Activated naive CD4-positive, alpha-beta T cell treated with anti-CD3 and anti-CD28 coated beads, Interleukin-2, amount 50 U/mL, for 72 hours (primary cell): Measurements from ENCODE around the gene IRF3. TPM values are rescaled to one million over a fixed set of nuclear protein-coding genes. Genes with fewer than 3 reads are reported as not detected.

ENCODE experiments used
- ATAC-seq, 2 donors: fragments of 150-1000 bp; cut with Tn5 transposase; 2 replicates each; pipeline ENCODE4 v1.10.0; 2021; ENCODE audit warnings: mild to moderate bottlenecking in 2 of 2, moderate library complexity in 2 of 2
- DNase-seq, 2 donors: peaks; one replicate each; pipeline ENCODE4 v3.0.0; 2021 to 2022; ENCODE audit warnings: low spot score in 2 of 2
- H3K27ac Mint-ChIP-seq, 2 donors: one replicate each; pipeline ENCODE4 v1.8.0; 2022; ENCODE audit warnings: mild to moderate bottlenecking in 2 of 2, mixed read lengths in 2 of 2
- H3K36me3 Mint-ChIP-seq, 2 donors: one replicate each; pipeline ENCODE4 v1.8.0; 2022; ENCODE audit warnings: mixed read lengths in 2 of 2
- H3K9me3 Mint-ChIP-seq, 2 donors: one replicate each; pipeline ENCODE4 v1.8.0; 2022; ENCODE audit warnings: mixed read lengths in 2 of 2
- total RNA-seq, 2 donors: library from RNA; stranded (reverse); gene quantifications; one replicate each; pipeline ENCODE4 v1.2.3, GENCODE V29; 2022

IRF3 gene
- total RNA-seq, 2 donors from 2014 or later = 135 to 202 TPM

DNA sequence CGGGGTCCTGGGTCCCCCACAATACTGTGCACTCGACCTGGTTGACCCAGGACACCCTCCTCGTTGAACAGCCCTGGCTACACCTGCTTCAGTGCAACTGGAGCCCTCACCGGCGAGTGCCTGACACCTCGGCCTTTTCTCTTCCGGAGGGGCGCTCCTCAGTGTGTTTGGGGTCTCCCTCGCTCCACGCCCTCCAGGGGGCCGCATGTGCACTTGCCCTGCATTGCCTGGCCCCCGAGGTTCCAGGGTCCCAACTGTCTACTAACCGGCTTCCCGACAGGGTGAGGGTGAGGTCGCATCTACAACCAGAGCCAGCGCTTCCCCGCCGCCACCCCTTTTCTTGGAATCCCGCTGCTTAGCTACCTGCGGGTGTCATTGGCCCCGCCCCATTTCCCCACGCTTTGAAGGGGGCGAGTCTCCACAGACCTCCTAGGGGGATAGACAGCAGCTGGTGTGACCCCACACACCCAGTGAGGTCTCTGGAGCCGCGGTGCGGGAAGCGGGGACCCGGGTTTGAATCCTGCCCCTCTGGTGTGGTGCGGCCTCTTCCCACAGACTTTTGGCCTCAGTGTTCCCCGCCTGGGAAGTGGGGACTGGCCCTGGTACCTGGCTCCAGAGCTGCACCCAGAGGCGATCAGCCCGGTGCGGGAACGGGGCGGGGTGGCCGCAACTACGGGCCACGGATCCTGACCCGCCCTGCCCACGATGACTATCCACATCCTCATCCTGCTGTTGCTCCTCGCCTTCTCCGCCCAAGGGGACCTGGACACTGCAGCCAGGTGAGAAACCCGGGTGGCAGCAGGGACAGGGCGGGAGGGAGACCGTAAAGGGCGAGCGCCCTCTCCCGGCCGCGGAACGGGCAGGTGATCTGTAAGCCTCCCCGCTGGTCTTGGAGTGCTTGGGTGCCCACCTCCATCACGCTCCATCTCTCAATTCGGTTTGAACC is 23.7 kb upstream of the IRF3 start, which contains the start of gene ADM5:
Gene ADM5, plus strand, starts transcription at position 462 of the 946 bp plus-strand sequence. Its CDS starts 244 bp downstream, at position 706.
- peak within 1 kb of the TSS; percentile 36 to 95 for H3K27ac Mint-ChIP-seq
- peaks cover 9% of the 10 kb centered on the region in 2 donors for H3K36me3 Mint-ChIP-seq
- no peaks in the 10 kb centered on the region for H3K9me3 Mint-ChIP-seq
- ATAC-seq (peak; percentile 41 to 51), DNase-seq (peak in 1 of 2 donors; percentile 59)

DNA sequence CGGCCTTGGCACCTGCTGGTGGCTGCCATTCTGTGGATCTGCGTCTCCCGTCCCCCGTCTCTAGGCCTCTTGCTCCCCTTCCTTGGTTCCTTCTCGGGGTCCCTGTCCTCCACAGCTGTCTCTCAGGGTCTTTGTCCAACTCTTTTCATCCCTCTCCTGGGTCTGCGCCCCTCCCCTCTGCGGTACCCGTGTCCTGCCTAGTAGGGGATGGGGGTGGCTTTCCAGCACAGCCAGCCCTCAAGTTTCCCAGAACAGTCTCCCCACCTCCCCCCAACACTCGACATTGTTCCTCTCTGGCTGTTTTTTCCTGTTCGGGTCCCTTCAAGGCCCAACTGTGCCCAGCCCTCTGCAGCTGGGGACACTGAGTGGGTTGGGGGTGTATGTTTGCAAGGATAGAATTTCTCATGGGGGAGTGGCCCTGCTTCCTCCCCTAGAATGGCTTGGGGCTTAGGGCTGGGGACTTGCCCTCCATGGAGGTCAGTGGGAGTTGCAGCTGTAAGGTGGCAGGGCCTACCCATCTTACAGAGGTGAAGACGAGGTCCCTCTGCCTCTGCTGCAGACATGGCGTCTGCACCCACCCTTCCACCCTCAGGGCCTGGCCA is 23.0 kb upstream of the IRF3 start:
- Mint-ChIP-seq H3K27ac (peak overlapping the region; percentile 15 to 95), H3K9me3 (no peaks in the 10 kb centered on the region), H3K36me3 (peaks cover 9 to 15% of the 10 kb centered on the region in 2 donors)
- no peak for ATAC-seq
- DNase-seq = no peak

DNA sequence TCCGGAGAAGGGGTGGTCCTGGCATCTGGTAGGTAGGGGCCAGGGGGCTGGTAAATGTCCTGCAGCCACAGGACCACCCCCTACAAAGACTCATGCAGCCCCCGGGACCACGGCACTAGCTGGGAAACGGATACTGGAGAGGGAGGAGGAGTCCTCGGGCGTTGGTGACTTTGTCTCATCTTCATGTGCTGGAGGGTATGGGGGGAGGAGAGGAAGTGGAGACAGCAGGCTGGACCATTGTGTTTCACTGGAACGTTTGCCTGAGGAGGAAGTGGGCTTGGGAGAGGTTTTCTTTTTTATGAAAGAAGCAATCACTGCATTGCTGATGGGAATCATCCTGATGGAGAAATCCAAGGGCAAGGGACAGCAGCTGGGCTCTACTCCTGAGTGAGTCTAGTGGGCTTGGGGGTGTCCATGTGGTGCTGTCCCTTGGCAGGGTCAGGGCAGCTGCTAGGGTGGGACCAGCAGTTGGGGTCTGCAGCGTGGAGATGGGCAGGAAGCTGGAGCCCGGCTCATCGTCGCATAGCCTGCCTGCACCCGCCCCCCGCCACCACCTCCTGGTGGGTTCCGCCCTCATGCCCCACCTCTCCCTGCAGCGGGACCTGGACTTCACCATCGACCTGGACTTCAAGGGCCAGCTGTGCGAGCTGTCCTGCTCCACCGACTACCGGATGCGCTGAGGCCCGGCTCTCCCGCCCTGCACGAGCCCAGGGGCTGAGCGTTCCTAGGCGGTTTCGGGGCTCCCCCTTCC is 22.1 kb upstream of the IRF3 start:
- no peak for ATAC-seq
- no peaks in the 10 kb centered on the region for H3K9me3 Mint-ChIP-seq

DNA sequence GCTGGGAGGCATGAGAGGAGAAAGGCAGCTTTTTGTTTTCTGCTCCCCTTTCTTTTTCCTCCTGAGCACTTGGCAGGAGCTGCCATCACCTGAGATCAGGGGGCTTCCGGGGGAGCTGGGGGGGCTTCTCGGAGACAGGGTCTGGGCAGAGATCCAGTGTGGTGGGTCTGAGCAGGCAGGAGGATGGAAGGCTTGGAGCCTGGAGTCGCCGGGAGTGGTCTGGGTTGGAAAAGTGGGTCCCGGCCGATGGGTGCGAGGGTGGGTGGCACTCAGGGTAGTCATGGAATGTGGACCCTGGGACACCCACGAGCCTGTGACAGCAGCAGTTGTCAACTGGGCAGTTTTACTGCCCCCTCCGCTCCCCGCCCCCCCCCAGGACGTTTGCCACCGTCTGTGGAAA is 21.5 kb upstream of the IRF3 start:
- DNase-seq (no peak), ATAC-seq (no peak)
- H3K9me3 Mint-ChIP-seq = no peaks in the 10 kb centered on the region
- H3K36me3 Mint-ChIP-seq = peaks cover 9 to 15% of the 10 kb centered on the region in 2 donors
- peak overlapping the region in 1 of 2 donors; percentile 65 for H3K27ac Mint-ChIP-seq

More for the DNA sequence above, 22.1 kb upstream of the IRF3 start:
- no peak for DNase-seq
- Mint-ChIP-seq H3K36me3 (peaks cover 9 to 15% of the 10 kb centered on the region in 2 donors), H3K27ac (no peak overlapping the region)

DNA sequence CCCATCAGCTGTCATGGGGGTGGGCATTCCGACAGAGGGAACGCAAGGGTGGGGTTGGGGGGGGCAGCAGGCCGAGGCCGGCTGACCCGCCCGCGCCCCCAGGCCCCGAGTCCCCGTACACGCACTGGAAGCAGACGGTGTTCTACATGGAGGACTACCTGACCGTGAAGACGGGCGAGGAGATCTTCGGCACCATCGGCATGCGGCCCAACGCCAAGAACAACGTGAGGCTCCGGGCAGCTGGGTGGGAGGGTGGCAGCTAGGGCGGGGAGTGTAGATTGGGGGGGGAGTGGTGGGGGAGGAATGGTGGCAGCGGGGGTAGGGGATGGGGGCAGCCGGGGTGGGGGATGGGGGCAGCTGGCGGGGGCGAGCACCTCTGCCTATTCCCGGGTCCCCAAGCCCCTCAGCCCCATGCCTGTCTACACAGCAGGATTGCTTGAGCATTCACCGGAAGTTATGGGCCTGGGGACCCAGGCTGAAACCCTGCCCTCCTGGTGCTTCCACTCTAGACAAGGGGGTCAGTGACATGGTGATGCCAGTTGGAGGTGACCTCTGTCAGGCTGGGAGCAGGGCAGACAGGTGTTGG is 20.9 kb upstream of the IRF3 start:
- no peak for DNase-seq
- peaks cover 9 to 15% of the 10 kb centered on the region in 2 donors for H3K36me3 Mint-ChIP-seq
- no peak for ATAC-seq

DNA sequence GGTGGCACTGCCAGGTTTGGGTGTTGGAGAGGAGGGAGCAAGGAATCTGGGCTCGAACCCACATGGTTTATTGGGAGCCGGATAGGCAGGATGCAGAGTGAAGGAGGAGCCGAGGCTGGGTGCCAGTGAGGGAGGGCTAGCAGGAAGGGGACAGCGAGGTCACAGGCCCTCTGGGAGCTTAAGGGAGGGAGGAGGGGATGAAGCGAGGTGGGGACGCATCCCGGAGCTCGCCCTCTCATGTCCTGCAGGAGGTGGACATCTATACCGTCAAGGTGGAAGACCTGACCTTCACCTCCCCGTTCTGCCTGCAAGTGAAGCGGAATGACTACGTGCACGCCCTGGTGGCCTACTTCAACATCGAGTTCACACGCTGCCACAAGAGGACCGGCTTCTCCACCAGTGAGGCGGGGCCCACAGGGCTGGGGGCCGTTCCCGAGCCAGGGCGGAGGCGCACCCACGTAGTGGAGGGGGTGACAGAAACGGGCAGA is 20.2 kb upstream of the IRF3 start:
- ATAC-seq (no peak), DNase-seq (no peak)
- Mint-ChIP-seq H3K9me3 (no peaks in the 10 kb centered on the region), H3K27ac (peak overlapping the region in 1 of 2 donors; percentile 36), H3K36me3 (peaks cover 9 to 15% of the 10 kb centered on the region in 2 donors)

More for the DNA sequence above, 20.9 kb upstream of the IRF3 start:
- Mint-ChIP-seq H3K27ac (no peak overlapping the region), H3K9me3 (no peaks in the 10 kb centered on the region)

DNA sequence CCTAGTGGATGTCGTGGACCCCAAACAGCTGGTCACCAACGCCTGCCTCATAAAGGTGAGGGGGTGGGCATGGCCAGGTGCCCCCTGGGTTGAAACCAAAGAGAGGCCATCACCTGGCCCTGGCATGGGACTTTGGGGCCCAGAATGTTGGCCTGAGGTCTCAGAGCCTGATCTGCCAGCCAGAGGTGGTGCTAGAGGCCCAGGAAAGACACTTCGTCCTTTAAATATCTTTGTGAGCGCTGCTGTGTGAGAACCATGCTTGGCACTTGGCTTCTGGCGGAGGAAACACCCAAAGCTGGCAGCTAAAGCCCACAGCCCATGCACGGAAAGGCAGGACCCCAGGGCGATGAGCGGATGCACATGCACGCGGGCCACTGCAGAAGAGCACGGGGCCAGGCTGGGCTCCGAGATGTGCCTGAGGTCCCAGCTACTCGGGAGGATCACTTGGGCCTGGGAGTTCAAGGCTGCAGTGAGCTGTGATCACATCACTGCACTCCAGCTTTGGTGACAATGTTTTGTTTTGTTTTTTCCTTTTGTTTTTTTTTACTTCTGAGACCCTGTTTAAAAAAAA is 19.4 kb upstream of the IRF3 start:
- Mint-ChIP-seq H3K36me3 (peaks cover 9 to 15% of the 10 kb centered on the region in 2 donors), H3K27ac (no peak overlapping the region), H3K9me3 (no peaks in the 10 kb centered on the region)
- ATAC-seq (no peak), DNase-seq (no peak)

DNA sequence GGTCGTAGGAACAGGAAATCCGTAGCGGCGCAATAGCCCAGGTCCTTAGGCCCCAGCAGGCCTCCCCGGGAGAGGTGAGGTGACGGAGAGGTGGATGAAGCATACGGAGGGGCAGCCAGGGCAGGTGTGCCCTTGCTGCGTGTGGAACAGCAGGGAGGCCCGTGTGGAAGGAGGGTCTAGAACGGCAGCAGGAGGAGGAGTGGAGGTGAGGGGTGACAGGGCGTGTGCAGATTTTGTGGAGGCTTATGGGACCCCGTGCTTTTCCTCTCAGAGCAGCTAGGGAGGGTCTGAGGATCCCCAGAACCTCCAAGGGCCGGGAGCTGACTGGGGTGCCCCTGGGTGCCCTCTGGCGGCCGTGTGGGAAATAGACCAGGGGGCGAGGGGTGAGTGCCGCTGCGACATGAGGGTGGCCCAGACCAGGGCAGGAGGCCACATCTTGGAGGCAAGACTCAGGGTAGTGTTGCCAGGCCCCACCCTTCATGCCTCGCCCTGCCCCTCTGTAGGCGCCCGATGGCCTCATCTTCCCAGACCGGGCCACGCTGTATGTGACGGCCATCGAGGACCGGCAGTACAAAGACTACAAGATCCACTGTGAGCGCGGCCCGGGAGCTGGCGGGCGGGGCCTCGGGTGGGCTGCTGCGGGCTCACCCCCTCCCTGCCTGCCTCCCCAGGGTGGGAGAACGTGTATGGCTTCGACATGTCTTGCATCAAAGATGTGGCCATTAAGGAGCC is 18.8 kb upstream of the IRF3 start:
- no peak for DNase-seq
- Mint-ChIP-seq H3K9me3 (no peaks in the 10 kb centered on the region), H3K36me3 (peaks cover 9 to 15% of the 10 kb centered on the region in 2 donors), H3K27ac (peak overlapping the region in 1 of 2 donors; percentile 72)
- ATAC-seq = no peak

DNA sequence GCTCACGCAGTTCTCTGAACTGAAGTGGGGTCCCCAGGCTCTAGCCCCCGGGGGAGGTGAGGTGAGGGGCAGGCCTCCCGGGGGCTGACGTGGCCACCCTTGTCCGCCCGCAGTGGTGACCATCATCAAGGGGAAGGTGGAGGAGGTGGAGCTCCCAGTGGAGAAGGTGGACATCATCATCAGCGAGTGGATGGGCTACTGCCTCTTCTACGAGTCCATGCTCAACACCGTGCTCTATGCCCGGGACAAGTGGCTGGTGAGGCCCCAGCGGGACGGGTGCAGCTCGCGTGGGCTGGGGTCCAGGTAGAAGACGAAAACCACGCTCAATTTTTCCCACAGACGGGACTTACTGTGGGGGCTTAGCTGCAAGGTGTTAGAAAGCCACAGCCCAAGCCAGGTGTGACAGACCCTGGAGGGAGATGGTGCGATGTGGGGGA is 18.2 kb upstream of the IRF3 start:
- ATAC-seq (no peak), DNase-seq (no peak)
- H3K36me3 Mint-ChIP-seq = peaks cover 9 to 15% of the 10 kb centered on the region in 2 donors
- H3K9me3 Mint-ChIP-seq = no peaks in the 10 kb centered on the region
- H3K27ac Mint-ChIP-seq = no peak overlapping the region

DNA sequence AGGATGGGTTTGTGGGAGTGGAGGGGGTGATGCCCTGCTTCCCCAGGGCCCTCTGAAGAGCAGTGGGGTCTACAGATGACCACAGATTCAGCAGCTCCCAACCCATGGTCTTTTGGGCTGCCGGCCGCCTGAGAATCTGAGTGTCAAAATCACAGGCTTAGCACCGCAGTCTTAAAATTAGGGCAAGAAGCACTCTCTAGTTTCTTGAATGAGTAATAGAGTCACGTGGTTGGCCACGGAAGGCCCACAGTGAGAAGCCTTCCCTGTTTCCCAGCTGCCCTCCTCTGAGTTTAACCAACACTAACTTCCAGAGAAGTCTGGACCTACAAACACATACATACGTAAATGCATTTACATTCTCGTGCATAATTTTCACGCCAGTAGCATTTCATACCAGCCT is 16.6 kb upstream of the IRF3 start:
- DNase-seq = no peak
- ATAC-seq = no peak
- H3K27ac Mint-ChIP-seq = peak overlapping the region in 1 of 2 donors; percentile 36
- no peaks in the 10 kb centered on the region for H3K9me3 Mint-ChIP-seq
- H3K36me3 Mint-ChIP-seq = peaks cover 16 to 20% of the 10 kb centered on the region in 2 donors

DNA sequence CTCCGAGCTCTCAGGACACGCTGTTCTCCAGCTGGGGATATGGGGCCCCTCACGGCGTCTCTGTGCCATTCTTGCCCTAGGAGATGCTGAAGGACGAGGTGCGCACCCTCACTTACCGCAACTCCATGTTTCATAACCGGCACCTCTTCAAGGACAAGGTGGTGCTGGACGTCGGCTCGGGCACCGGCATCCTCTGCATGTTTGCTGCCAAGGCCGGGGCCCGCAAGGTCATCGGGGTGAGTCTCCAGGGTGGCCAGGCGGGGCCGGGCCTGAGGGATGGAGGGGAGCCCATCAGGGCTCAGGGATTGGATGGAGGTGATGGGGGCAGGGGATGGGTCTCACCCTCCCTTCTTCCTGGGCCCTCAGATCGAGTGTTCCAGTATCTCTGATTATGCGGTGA is 16.2 kb upstream of the IRF3 start:
- Mint-ChIP-seq H3K27ac (peak overlapping the region in 1 of 2 donors; percentile 36), H3K9me3 (no peaks in the 10 kb centered on the region), H3K36me3 (peaks cover 20 to 24% of the 10 kb centered on the region in 2 donors)
- ATAC-seq (no peak), DNase-seq (no peak)

DNA sequence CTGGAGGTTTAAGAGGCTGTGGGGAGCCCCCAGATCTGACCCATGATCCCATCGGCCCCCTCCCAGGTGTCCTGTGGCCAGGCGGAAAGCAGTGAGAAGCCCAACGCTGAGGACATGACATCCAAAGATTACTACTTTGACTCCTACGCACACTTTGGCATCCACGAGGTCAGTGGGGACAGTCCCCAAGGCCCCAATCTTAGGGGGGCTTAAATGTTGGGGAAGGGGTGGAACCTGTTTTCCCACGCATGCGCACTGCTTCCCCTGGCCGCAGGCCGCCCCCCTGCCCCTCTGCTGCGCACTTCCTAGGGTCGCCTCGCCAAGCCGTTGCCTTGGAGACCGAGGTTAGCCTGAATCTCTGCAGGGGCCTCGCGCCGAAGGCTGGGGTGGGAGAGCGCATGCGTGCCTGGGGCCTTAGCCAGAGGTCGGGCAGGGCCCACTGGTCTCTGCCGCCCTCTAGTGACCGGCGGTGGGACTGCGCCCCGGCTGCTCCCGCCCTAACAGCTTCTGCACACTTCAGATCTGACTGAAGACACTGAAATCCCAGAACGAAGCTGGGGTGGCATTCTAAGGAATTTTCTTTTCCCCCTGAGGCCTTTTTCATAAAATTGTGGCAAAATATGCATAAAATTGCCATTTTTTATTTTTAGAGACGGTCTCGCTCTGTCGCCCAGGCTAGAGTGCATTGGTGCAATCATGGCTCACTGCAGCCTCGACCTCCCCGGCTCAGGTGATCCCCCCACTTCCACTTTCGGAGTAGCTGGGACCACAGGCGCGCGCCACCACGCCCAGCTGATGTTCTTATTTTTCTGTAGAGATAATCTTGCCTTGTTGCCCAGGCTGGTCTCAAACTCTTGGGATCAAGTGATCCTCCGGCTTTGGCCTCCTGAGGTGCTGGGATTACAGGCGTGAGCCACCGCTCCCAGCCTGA is 15.0 kb upstream of the IRF3 start:
- Mint-ChIP-seq H3K36me3 (peaks cover 19 to 24% of the 10 kb centered on the region in 2 donors), H3K27ac (peak overlapping the region; percentile 36 to 54), H3K9me3 (no peaks in the 10 kb centered on the region)
- ATAC-seq (peak in 1 of 2 donors; percentile 5), DNase-seq (peak; percentile 88 to 99)

DNA sequence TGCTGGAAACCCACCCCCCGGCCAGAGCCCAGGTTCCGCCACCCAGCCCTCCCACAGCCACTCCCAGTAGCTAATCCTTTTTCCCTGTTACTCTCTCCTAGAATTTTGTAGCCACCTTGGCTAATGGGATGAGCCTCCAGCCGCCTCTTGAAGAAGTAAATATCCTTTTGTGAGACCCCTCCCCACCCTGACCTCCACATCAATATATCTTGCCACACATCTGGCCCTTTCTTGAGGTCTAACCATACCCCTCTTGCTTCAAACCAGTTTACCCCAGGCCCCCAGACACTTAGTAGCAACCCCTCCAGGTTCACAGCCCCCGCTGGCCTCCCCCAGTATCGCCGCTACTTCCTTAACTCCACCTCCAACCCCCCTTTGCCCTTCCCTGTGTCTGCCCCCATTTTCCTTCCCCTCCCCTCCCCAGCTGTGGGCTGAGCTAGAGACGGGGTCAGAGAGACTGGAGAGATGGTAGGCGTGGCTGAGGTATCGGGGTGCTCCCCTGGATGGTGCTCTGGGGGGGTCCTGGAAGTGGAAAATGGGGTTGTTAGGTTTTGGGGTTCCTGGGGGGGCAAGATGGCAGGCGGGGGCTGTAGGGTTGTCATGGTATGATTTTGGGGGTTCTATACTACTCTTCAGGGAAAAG is 14.2 kb upstream of the IRF3 start:
- DNase-seq = no peak
- Mint-ChIP-seq H3K27ac (peak overlapping the region; percentile 7 to 54), H3K9me3 (no peaks in the 10 kb centered on the region), H3K36me3 (peaks cover 11 to 17% of the 10 kb centered on the region in 2 donors)
- no peak for ATAC-seq
